BJ (cell line): Measurements from ENCODE around the gene RANBP10. TPM values are rescaled to one million over a fixed set of nuclear protein-coding genes. Genes with fewer than 3 reads are reported as not detected.

Experiments
- CTCF ChIA-PET: fragments of 350-600 bp; formaldehyde crosslinking; extraction: SDS; loops from one replicate; lab custom pipeline; 2021; ENCODE audit warnings: antibody characterized with exemption, inconsistent platforms; lab: Yijun Ruan, JAX
- POLR2A ChIA-PET: fragments of 300-600 bp; sonication (Branson Sonifier 250); formaldehyde crosslinking; extraction: SDS; loops from one replicate; lab custom pipeline; 2021; ENCODE audit warnings: antibody characterized with exemption; lab: Charles Lee
- DNase-seq: peaks from one replicate; pipeline ENCODE4 v3.0.0-alpha.2; 2011; ENCODE audit warnings: low read depth
- H3K27me3 ChIP-seq: 2 replicates; pipeline ENCODE4 v1.6.0; 2011; ENCODE audit warnings: low read length; ENCODE audit not compliant: control insufficient read depth, insufficient read depth
- H3K36me3 ChIP-seq: 2 replicates; pipeline ENCODE4 v1.5.1; 2011; ENCODE audit warnings: low read length; ENCODE audit not compliant: control insufficient read depth, insufficient read depth
- H3K4me3 ChIP-seq: 2 replicates; pipeline ENCODE4 v1.5.1; 2011; ENCODE audit warnings: low read depth, mild to moderate bottlenecking, control low read depth, low read length
- polyA plus RNA-seq: library from polyadenylated mRNA; depleted of rRNA; stranded (reverse); fragments of >200 nt; gene quantifications from 2 replicates; pipeline ENCODE4 v1.2.3, GENCODE V29; 2011
- TF ChIP-seq, protein P1 (sequence below): IDR thresholded peaks from 2 replicates; pipeline ENCODE4 v1.5.1; 2011; ENCODE audit warnings: low read depth, mild to moderate bottlenecking, control low read depth, inconsistent platforms, low read length, moderate library complexity; ENCODE audit not compliant: insufficient read depth

RANBP10 gene
- polyA plus RNA-seq, 1 experiment = 17.6 TPM

DNA sequence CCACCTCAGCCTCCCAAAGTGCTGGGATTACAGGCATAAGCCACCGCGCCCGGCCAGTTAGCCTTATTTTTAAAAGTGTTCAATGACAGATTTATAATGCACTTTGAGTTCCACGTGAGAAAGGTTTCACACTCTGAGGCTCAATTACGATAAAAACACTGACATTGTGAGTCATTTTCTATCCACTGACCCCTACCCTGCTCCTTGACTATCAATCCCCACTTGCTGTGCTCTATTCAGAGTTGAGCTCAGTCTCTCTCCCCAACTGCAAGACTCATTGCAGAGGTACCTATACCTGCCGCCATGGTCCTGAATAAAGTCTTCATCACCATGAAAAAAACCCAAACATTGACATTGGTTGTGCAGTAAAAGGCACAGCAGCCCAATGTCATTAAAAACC is 95.8 kb downstream of the RANBP10 start:
- H3K27me3 ChIP-seq = no peaks in the 10 kb centered on the region
- DNase-seq = no peak
- POLR2A ChIA-PET = no interaction called here
- CTCF ChIA-PET = interaction anchor here (0.7 kb wide), 1 partner anchor 190 kb away, joined by 3 read pairs; no protein-coding TSS in a partner anchor
- TF ChIP-seq, protein P1, sequence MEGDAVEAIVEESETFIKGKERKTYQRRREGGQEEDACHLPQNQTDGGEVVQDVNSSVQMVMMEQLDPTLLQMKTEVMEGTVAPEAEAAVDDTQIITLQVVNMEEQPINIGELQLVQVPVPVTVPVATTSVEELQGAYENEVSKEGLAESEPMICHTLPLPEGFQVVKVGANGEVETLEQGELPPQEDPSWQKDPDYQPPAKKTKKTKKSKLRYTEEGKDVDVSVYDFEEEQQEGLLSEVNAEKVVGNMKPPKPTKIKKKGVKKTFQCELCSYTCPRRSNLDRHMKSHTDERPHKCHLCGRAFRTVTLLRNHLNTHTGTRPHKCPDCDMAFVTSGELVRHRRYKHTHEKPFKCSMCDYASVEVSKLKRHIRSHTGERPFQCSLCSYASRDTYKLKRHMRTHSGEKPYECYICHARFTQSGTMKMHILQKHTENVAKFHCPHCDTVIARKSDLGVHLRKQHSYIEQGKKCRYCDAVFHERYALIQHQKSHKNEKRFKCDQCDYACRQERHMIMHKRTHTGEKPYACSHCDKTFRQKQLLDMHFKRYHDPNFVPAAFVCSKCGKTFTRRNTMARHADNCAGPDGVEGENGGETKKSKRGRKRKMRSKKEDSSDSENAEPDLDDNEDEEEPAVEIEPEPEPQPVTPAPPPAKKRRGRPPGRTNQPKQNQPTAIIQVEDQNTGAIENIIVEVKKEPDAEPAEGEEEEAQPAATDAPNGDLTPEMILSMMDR = no peak
- no peaks in the 10 kb centered on the region for H3K36me3 ChIP-seq
- no peak overlapping the region for H3K4me3 ChIP-seq

DNA sequence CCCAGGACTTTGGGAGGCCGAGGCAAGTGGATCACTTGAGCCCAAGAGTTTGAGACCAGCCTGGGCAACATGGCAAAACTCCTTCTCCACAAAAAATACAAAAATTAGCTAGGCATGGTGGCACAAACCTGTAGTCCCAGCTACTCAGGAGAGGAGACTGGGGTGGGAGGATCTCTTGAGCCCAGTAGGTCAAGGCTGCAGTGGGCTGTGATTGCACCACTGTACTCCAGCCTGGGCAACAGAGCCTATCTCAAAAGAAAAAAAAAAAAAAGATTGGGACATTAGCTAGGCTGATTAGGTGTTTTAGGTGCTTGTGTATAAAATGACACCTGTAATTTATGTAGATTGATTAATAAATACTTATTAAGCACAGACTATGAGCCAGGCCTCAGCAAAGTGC is 97.3 kb downstream of the RANBP10 start:
- TF ChIP-seq, protein P1 = no peak
- CTCF ChIA-PET = no interaction called here
- DNase-seq = no peak
- Histone ChIP-seq H3K36me3 (no peaks in the 10 kb centered on the region), H3K4me3 (no peak overlapping the region), H3K27me3 (no peaks in the 10 kb centered on the region)
- POLR2A ChIA-PET = no interaction called here

DNA sequence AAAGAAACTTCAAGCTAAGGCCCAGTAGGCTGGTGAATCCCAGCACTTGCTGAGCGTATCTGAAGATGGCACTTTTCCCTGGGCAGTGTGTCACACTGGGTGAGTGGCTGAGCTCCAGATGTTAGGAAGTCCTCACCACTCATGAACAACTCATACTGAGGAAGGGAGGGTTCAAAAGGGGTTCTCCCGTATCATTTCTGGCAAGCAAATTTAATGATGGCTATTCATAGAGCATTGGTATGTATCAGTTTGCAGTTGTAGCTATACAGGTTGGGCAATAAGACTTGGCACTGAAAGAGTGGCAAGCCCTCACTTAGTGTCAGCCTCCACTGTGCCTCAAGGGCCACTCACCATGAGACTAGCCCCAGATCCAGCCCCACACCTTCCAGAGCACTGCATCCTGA is 98.0 kb downstream of the RANBP10 start:
- no peak for DNase-seq
- POLR2A ChIA-PET = no interaction called here
- H3K4me3 ChIP-seq = no peak overlapping the region
- H3K27me3 ChIP-seq = no peaks in the 10 kb centered on the region
- TF ChIP-seq, protein P1 = no peak
- CTCF ChIA-PET = interaction anchor here (0.8 kb wide), 1 partner anchor 108 kb away, joined by 3 read pairs; no protein-coding TSS in a partner anchor
- no peaks in the 10 kb centered on the region for H3K36me3 ChIP-seq

DNA sequence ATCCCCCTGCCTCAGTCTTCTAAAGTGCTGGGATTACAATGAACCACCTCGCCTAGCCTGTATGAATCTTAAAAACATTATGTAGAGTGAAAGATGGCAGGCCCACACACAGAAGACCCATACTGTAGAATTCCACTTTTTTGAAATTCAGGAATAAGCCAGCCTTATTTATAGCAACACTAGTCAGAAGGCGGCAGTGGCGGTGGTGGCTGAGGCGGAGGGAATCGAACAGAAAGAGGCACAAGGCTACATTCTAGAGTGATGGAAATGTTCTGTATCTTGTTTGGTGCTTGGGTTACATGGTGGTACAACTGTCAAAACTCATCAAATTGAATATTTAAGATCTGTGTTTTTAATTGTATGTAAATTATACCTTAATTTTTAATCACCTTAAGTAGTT is 98.6 kb downstream of the RANBP10 start:
- Histone ChIP-seq H3K36me3 (no peaks in the 10 kb centered on the region), H3K4me3 (no peak overlapping the region), H3K27me3 (no peaks in the 10 kb centered on the region)
- CTCF ChIA-PET = interaction anchor here (0.8 kb wide), 1 partner anchor 108 kb away, joined by 3 read pairs; no protein-coding TSS in a partner anchor
- TF ChIP-seq, protein P1 = no peak
- DNase-seq = no peak
- POLR2A ChIA-PET = no interaction called here

DNA sequence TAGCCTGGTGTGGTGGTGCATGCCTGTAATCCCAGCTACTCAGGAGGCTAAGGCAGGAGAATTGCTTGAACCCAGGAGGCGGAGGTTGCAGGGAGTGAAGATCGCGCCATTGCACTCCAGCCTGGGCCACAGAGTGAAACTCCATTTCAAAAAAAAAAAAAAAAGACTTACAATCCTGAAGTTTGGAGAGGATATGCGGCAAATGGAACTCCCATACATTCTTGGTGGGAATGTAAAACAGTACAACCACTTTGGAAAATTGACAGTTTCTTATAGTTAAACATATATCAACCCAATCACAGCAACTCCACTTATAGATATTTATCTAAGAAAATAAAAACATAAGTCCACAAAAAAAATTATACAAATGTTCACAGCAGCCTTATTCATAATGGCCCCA is 99.2 kb downstream of the RANBP10 start:
- DNase-seq = no peak
- ChIA-PET POLR2A (no interaction called here), CTCF (no interaction called here)
- no peaks in the 10 kb centered on the region for H3K27me3 ChIP-seq
- no peak overlapping the region for H3K4me3 ChIP-seq
- TF ChIP-seq, protein P1 = no peak
- H3K36me3 ChIP-seq = no peaks in the 10 kb centered on the region
